Dermis microvascular lymphatic vessel endothelial cell (primary cell): ENCODE data around the gene TREH. TPM values are rescaled to one million over a fixed set of nuclear protein-coding genes. Genes with fewer than 3 reads are reported as not detected.

Experiments
- DNase-seq, 2 donors: peaks; one replicate each; pipeline versions ENCODE4 v3.0.0 to v3.0.0-alpha.2; 2010; ENCODE audit warnings: low read depth in 2 of 2
- total RNA-seq: library from RNA; depleted of rRNA; stranded (reverse); fragments of >200 nt; gene quantifications from 2 replicates; pipeline ENCODE4 v1.2.1, GENCODE V29; 2014

TREH gene
- total RNA-seq, 1 donor from 2014 or later: not detected

GRCh38 chr11:118663902-118664301, 15.5 kb downstream of the TREH start:
- no peak for DNase-seq

GRCh38 chr11:118663381-118663780, 16.1 kb downstream of the TREH start:
- no peak for DNase-seq

- DNase-seq: no peak
These were observed 16.8 kb downstream of the TREH start for GRCh38 chr11:118662401-118663271.

- DNase-seq: no peak
These were observed 17.8 kb downstream of the TREH start for GRCh38 chr11:118661425-118662301.

- no peak for DNase-seq
These were observed 18.6 kb downstream of the TREH start for GRCh38 chr11:118660681-118661424.

GRCh38 chr11:118659953-118660680, 19.3 kb downstream of the TREH start:
- DNase-seq: no peak

GRCh38 chr11:118659314-118659952, 20.0 kb downstream of the TREH start:
- peak; percentile 54 to 82 for DNase-seq

- peak in 1 of 2 donors; percentile 20 for DNase-seq
These were observed 20.8 kb downstream of the TREH start for GRCh38 chr11:118658429-118659313.

GRCh38 chr11:118657709-118658428, 21.6 kb downstream of the TREH start:
- DNase-seq: no peak

- DNase-seq: no peak
These were observed 22.2 kb downstream of the TREH start for GRCh38 chr11:118657238-118657637.

GRCh38 chr11:118656563-118657165, 22.8 kb downstream of the TREH start:
- DNase-seq: no peak

GRCh38 chr11:118655486-118656190, 23.8 kb downstream of the TREH start:
- DNase-seq: no peak

GRCh38 chr11:118653684-118654390, 25.6 kb downstream of the TREH start:
- no peak for DNase-seq

- DNase-seq: no peak
These were observed 26.7 kb downstream of the TREH start for GRCh38 chr11:118652681-118653181.

GRCh38 chr11:118651820-118652219, 27.6 kb downstream of the TREH start:
- DNase-seq: no peak

GRCh38 chr11:118650366-118650765, 29.1 kb downstream of the TREH start:
- no peak for DNase-seq

- DNase-seq: no peak
These were observed 29.5 kb downstream of the TREH start for GRCh38 chr11:118649941-118650340.
